H1 (cell line): ENCODE measurements around the gene NFKB1. TPM values are rescaled to one million over a fixed set of nuclear protein-coding genes. Genes with fewer than 3 reads are reported as not detected.

Experiments used
- CBX8 ChIP-seq: fragments of 300-800, 300-1000 bp; sonication (generic); IDR thresholded peaks from 2 replicates; pipeline ENCODE4 v1.7.1; 2016; ENCODE audit warnings: low read depth, low read length, borderline replicate concordance
- polyA plus RNA-seq, 7 experiments: library from polyadenylated mRNA; depleted of rRNA in 3 of 7; stranded (reverse) in 5 of 7; unstranded in 2 of 7; fragments of >200 nt in 5 of 7; fragments of 200-250 nt in 2 of 7; gene quantifications; 1 replicate in 5 of 7; 2 replicates in 1 of 7; 4 replicates in 1 of 7; pipeline versions ENCODE4 v1.2.1 to v1.2.3, GENCODE V29; 2011 to 2013; ENCODE audit warnings: missing spikeins in 2 of 7, mixed read lengths in 2 of 7
- total RNA-seq: library from RNA; stranded (reverse); fragmentation: NEBNext Ultra II Directional; extraction: Animal tissue kit (Norgen Biotek cat#: 25700); gene quantifications from 2 replicates; pipeline ENCODE4 v1.2.1, GENCODE V29; 2021

Gene NFKB1
- total and polyA plus RNA-seq, 2 of the 8 experiments (the other 6 are each of a cell fraction or from before 2014, with no cell fraction given): 2.9 to 6.8 TPM

DNA sequence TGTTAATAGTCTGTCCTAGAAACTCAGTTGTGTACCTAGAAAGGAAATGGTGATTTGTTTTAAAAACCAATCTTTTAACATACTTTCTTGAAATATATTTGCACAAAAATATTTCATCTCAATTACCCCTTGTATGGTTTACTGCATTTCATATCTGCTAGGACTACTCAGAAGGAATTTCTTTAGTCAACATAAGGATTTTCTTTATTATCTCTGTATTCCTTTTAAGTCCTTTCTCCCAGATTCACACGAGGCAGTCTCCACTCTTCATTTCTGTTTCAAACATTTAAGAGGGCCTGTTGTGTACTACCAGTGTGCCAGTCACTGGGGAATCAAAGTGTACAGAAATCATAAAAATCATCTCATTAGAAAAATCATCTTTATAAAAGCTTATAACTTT lies 28.8 kb downstream of the NFKB1 start (continued):
- no peak for TF ChIP-seq CBX8
